GM12878 (cell line): ENCODE measurements around the gene GPR17. TPM values are rescaled to one million over a fixed set of nuclear protein-coding genes. Genes with fewer than 3 reads are reported as not detected.

Source experiments
- ATAC-seq: fragments of 200-7000 bp; cut with Tn5 transposase; 3 replicates; pipeline ENCODE4 v1.9.1; 2020; ENCODE audit warnings: mild to moderate bottlenecking, moderate library complexity
- BruUV-seq: library from RNA; stranded (reverse); fragments of 400-500 nt; replicated peaks from 2 replicates; lab custom pipeline; 2021; lab: Mats Ljungman, UMichigan
- CTCF ChIA-PET: fragments of 300-600 bp; sonication (Branson Sonifier 250); formaldehyde crosslinking; extraction: SDS; loops from one replicate; lab custom pipeline; 2021; ENCODE audit warnings: inconsistent platforms; lab: Yijun Ruan, JAX
- POLR2A ChIA-PET: fragments of 350-600 bp; formaldehyde crosslinking; extraction: SDS; loops from one replicate; lab custom pipeline; 2021; ENCODE audit warnings: inconsistent platforms; lab: Charles Lee
- RAD21 ChIA-PET: fragments of 300-600 bp; sonication (Branson Sonifier 250); formaldehyde crosslinking; loops from one replicate; lab custom pipeline; 2023; ENCODE audit warnings: antibody characterized with exemption; ENCODE audit not compliant: unreplicated experiment; lab: Charles Lee
- SMC1A ChIA-PET: fragments of 300-600 bp; sonication (Branson Sonifier 250); formaldehyde crosslinking; loops from one replicate; lab custom pipeline; 2023; ENCODE audit not compliant: unreplicated experiment, uncharacterized antibody; lab: Charles Lee
- DNase-seq: peaks from one replicate; pipeline ENCODE4 v3.0.0-alpha.2; 2011; ENCODE audit warnings: low read depth, low spot score
- FAIRE-seq: peaks from 3 replicates; lab custom pipeline; 2011; peaks lifted over from hg19 to GRCh38; lab: Jason Lieb, UNC
- H2AFZ ChIP-seq: 2 replicates; pipeline ENCODE4 v1.6.0; 2011; ENCODE audit warnings: low read depth, low read length, control low read depth; ENCODE audit not compliant: control insufficient read depth
- H3K27ac ChIP-seq: 2 replicates; pipeline ENCODE4 v1.5.1; 2011; ENCODE audit warnings: control low read depth; ENCODE audit not compliant: control insufficient read depth, insufficient read depth
- H3K27me3 ChIP-seq, 2 experiments: replicated peaks in 1 of 2; 2 replicates each; pipeline versions ENCODE4 v1.6.0 to v1.6.1; 2011; ENCODE audit warnings: low read length in 1 of 2; ENCODE audit not compliant: control insufficient read depth in 2 of 2, insufficient read depth in 2 of 2
- H3K36me3 ChIP-seq, 2 experiments: 2 replicates each; pipeline ENCODE4 v1.5.1; 2011; ENCODE audit warnings: low read length in 1 of 2; ENCODE audit not compliant: control insufficient read depth in 2 of 2, insufficient read depth in 2 of 2
- H3K4me1 ChIP-seq: 2 replicates; pipeline ENCODE4 v1.6.1; 2011; ENCODE audit warnings: mild to moderate bottlenecking, low read length, moderate library complexity, mixed read lengths; ENCODE audit not compliant: control insufficient read depth, insufficient read depth
- H3K4me2 ChIP-seq: 2 replicates; pipeline ENCODE4 v1.6.0; 2011; ENCODE audit warnings: control low read depth; ENCODE audit not compliant: control insufficient read depth, insufficient read depth
- H3K4me3 ChIP-seq: fragments of 200-600 bp; sonication (generic); 2 replicates; pipeline ENCODE4 v1.5.1; 2016
- H3K79me2 ChIP-seq: 2 replicates; pipeline ENCODE4 v1.6.0; 2011; ENCODE audit warnings: low read length; ENCODE audit not compliant: control insufficient read depth, insufficient read depth
- H3K9ac ChIP-seq: 2 replicates; pipeline ENCODE4 v1.8.0; 2011; ENCODE audit warnings: low read length, control low read depth, mixed read lengths; ENCODE audit not compliant: control insufficient read depth, insufficient read depth
- H3K9me3 ChIP-seq: replicated peaks from 3 replicates; pipeline ENCODE4 v1.5.1; 2011; ENCODE audit warnings: mild to moderate bottlenecking, low read length; ENCODE audit not compliant: control insufficient read depth, insufficient read depth
- H4K20me1 ChIP-seq: 2 replicates; pipeline ENCODE4 v1.6.0; 2011; ENCODE audit not compliant: control insufficient read depth, insufficient read depth
- CEBPB ChIP-seq, 2 experiments: fragments of 150-350 bp in 1 of 2; IDR thresholded peaks; 2 replicates each; pipeline ENCODE4 v1.6.1; 2012 to 2014; ENCODE audit warnings: low read depth in 2 of 2, low read length in 2 of 2, borderline replicate concordance in 1 of 2, inconsistent platforms in 1 of 2
- MTA3 ChIP-seq: IDR thresholded peaks from 2 replicates; pipeline ENCODE4 v1.6.1; 2012; ENCODE audit warnings: low read length, inconsistent platforms, borderline replicate concordance
- NBN ChIP-seq: fragments of 450-650 bp; IDR thresholded peaks from 2 replicates; pipeline ENCODE4 v1.6.1; 2016
- NFYA ChIP-seq: IDR thresholded peaks from 2 replicates; pipeline ENCODE4 v1.6.1; 2011; ENCODE audit warnings: low read depth, mild to moderate bottlenecking, low read length, improper control_type of control experiment, borderline replicate concordance
- POLR2A ChIP-seq: IDR thresholded peaks from 2 replicates; pipeline ENCODE4 v1.6.1; 2011; ENCODE audit warnings: low read depth, mild to moderate bottlenecking, low read length
- SMARCA5 ChIP-seq: fragments of 450-650 bp; IDR thresholded peaks from 2 replicates; pipeline ENCODE4 v1.6.1; 2017; ENCODE audit warnings: mild to moderate bottlenecking
- SRF ChIP-seq, 2 experiments: IDR thresholded peaks; 2 replicates each; pipeline ENCODE4 v1.6.1; 2011; ENCODE audit warnings: low read depth in 2 of 2, low read length in 2 of 2, mild to moderate bottlenecking in 1 of 2, moderate library complexity in 1 of 2
- WGBS: methylation state at CpG from one replicate; pipeline ENCODE4 v1.1.6; 2016; ENCODE audit warnings: low lambda C conversion rate; ENCODE audit not compliant: insufficient replicate concordance, insufficient coverage; ENCODE audit errors: missing lambda C conversion rate; 5-methylcytosine and 5-hydroxymethylcytosine counted together
- in situ Hi-C: fragments of 300-500 bp; cut with MboI; formaldehyde crosslinking; loops from 9 replicates; pipeline ENCODE4 v1.14.3; 2018; ENCODE audit warnings: mixed read lengths
- intact Hi-C: fragments of 100-400 bp; cut with micrococcal nuclease; formaldehyde crosslinking; loops from one replicate; pipeline ENCODE4 v1.14.2; 2022; ENCODE audit not compliant: unreplicated experiment
- polyA plus RNA-seq, 11 experiments: library from polyadenylated mRNA; depleted of rRNA in 4 of 11; unstranded in 6 of 11; stranded (reverse) in 5 of 11; fragments of >200 nt; fragmentation: Nextera tagmentation in 4 of 11; fragmentation: Illumina TruSeq in 1 of 11; extraction: Ambion mirVana in 4 of 11; extraction: Trizol in 1 of 11; gene quantifications; 1 replicate in 1 of 11; 2 replicates in 10 of 11; pipeline versions ENCODE4 v1.2.1 to v1.2.3, GENCODE V29; 2011 to 2016; ENCODE audit warnings: inconsistent platforms in 2 of 11, missing spikeins in 2 of 11, low read depth in 1 of 11
- total RNA-seq, 4 experiments: library from RNA; depleted of rRNA in 3 of 4; stranded (reverse); fragments of >200 nt in 3 of 4; fragmentation: Illumina TruSeq in 1 of 4; extraction: Trizol in 1 of 4; gene quantifications; 2 replicates each; pipeline versions ENCODE4 v1.2.1 to v1.2.3, GENCODE V29; 2013 to 2021
- TF ChIP-seq, protein P1 (sequence below): IDR thresholded peaks from 2 replicates; pipeline ENCODE4 v1.6.1; 2011; ENCODE audit warnings: low read depth, mild to moderate bottlenecking, low read length, moderate library complexity, borderline replicate concordance; ENCODE audit errors: extremely low read depth
- TF ChIP-seq, protein P2 (sequence below): fragments of 450-650 bp; IDR thresholded peaks from 2 replicates; pipeline ENCODE4 v1.6.1; 2016; ENCODE audit warnings: mild to moderate bottlenecking, moderate library complexity, borderline replicate concordance

Gene GPR17
- total and polyA plus RNA-seq, 10 of the 15 experiments (the other 5 are each of a cell fraction or from before 2014, with no cell fraction given) = not detected

DNA sequence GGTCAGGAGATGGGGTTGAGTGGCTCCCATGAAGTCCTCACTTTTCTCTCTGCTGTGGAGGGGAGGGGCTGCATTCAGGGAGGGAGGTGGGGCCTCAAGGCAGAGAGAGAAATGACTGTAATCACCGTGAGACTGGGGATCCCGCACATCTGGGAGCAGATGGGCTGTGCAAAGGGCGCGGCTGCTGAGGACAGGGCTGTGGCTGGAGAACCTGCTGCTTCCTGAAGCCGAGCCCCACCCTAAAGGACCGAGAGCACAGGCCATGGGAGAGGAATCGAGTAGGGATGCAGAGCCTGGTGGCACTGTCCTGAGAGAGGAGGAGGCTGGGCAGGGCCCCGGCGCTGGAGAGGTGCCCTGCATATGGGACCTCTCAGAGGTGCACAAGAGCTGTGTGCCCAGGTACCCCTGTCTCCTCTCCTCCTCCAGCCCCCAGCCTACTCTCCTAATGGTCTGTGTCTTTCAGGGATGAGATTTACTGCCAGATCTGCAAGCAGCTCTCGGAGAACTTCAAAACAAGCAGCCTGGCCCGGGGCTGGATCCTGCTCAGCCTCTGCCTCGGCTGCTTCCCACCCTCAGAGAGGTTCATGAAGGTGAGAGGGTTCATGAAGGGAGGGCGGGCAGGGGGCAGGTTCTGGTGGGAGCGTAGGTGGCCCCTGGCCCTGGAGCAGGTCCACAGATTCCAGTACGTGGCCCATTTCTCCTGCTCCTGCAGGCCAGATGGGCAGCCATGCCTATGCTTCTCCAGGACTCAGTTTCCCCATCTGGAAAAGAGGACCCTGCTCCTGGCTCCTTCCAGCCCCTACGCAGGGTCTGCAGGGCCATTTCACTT lies 25.9 kb upstream of the GPR17 start:
- RAD21 ChIA-PET = no interaction called here
- Histone ChIP-seq H4K20me1 (no peaks in the 10 kb centered on the region), H3K9ac (no peak overlapping the region), H3K36me3 (no peaks in the 10 kb centered on the region), H3K4me2 (no peak overlapping the region), H3K79me2 (no peaks in the 10 kb centered on the region), H3K9me3 (no peaks in the 10 kb centered on the region), H3K4me1 (no peaks in the 10 kb centered on the region), H3K27ac (no peak overlapping the region), H2AFZ (no peak overlapping the region), H3K4me3 (no peak overlapping the region), H3K27me3 (no peaks in the 10 kb centered on the region)
- DNase-seq (no peak), FAIRE-seq (no peak), ATAC-seq (peak; percentile 50)
- TF ChIP-seq POLR2A = peak; percentile 51; the same call in 1 of the 2 replicates
- TF ChIP-seq, protein P1, sequence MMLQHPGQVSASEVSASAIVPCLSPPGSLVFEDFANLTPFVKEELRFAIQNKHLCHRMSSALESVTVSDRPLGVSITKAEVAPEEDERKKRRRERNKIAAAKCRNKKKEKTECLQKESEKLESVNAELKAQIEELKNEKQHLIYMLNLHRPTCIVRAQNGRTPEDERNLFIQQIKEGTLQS = no peak
- no TSS peak for BruUV-seq
- SMC1A ChIA-PET = interaction anchor here (1.6 kb wide), 1 partner anchor 29 kb away, joined by 3 read pairs; no protein-coding TSS in a partner anchor
- 31% methylated on average over 14 of the region's 16 CpGs for WGBS
- POLR2A ChIA-PET = no interaction called here
- intact Hi-C loops (no loop called here), in situ Hi-C loops (no loop called here)
- CTCF ChIA-PET = no interaction called here

DNA sequence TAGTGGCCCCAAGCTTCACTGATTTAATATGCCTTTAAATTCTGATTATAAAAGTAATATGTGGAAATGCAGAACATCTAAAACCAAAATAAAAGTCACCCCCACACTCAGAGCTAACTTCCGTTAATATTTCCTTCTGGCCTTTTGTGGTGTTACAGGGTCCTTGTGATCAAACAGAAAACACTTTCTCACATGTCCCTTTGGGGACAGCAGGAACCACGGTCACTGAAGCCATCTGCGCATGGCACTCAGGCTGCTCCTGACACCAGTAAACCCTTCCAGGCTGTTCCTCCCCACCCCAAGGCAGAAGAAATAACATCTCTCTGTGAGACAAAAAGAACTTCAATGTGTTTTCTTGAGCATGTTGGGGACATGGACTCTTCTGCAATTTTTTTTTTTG lies 25.1 kb upstream of the GPR17 start:
- no peak overlapping the region for H3K4me3 ChIP-seq
- H3K79me2 ChIP-seq = no peaks in the 10 kb centered on the region
- ATAC-seq (no peak), DNase-seq (no peak), FAIRE-seq (no peak)
- no peaks in the 10 kb centered on the region for H3K4me1 ChIP-seq
- ChIA-PET RAD21 (no interaction called here), POLR2A (no interaction called here), CTCF (interaction anchor here (1.1 kb wide), 1 partner anchor 30 kb away, joined by 7 read pairs; no protein-coding TSS in a partner anchor), SMC1A (interaction anchor here (1.6 kb wide), 1 partner anchor 30 kb away, joined by 3 read pairs; no protein-coding TSS in a partner anchor)
- H3K9ac ChIP-seq = no peak overlapping the region
- H3K4me2 ChIP-seq = no peak overlapping the region
- intact Hi-C loops = no loop called here
- TF ChIP-seq SMARCA5 (no peak), MTA3 (no peak), NBN (no peak), CEBPB (IDR thresholded peaks at IDR 0.05; ENCODE audit: borderline replicate concordance in 1 of 2, low read depth in 2 of 2, low read length in 2 of 2) (no peak), SRF (IDR thresholded peaks at IDR 0.05; ENCODE audit: low read depth in 2 of 2, low read length in 2 of 2) (peak in 1 of 2 experiments; percentile 72; a peak in 2 of 4 replicates), NFYA (no peak)
- TF ChIP-seq, protein P2, sequence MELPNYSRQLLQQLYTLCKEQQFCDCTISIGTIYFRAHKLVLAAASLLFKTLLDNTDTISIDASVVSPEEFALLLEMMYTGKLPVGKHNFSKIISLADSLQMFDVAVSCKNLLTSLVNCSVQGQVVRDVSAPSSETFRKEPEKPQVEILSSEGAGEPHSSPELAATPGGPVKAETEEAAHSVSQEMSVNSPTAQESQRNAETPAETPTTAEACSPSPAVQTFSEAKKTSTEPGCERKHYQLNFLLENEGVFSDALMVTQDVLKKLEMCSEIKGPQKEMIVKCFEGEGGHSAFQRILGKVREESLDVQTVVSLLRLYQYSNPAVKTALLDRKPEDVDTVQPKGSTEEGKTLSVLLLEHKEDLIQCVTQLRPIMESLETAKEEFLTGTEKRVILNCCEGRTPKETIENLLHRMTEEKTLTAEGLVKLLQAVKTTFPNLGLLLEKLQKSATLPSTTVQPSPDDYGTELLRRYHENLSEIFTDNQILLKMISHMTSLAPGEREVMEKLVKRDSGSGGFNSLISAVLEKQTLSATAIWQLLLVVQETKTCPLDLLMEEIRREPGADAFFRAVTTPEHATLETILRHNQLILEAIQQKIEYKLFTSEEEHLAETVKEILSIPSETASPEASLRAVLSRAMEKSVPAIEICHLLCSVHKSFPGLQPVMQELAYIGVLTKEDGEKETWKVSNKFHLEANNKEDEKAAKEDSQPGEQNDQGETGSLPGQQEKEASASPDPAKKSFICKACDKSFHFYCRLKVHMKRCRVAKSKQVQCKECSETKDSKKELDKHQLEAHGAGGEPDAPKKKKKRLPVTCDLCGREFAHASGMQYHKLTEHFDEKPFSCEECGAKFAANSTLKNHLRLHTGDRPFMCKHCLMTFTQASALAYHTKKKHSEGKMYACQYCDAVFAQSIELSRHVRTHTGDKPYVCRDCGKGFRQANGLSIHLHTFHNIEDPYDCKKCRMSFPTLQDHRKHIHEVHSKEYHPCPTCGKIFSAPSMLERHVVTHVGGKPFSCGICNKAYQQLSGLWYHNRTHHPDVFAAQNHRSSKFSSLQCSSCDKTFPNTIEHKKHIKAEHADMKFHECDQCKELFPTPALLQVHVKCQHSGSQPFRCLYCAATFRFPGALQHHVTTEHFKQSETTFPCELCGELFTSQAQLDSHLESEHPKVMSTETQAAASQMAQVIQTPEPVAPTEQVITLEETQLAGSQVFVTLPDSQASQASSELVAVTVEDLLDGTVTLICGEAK = no peak
- H3K9me3 ChIP-seq = no peaks in the 10 kb centered on the region
- no peaks in the 10 kb centered on the region for H3K27me3 ChIP-seq
- no peak overlapping the region for H3K27ac ChIP-seq
- 22% methylated on average over 3 of the region's 3 CpGs for WGBS
- H3K36me3 ChIP-seq = no peaks in the 10 kb centered on the region
- in situ Hi-C loops = no loop called here
- no TSS peak for BruUV-seq
- H4K20me1 ChIP-seq = no peaks in the 10 kb centered on the region
- no peak overlapping the region for H2AFZ ChIP-seq
